ENCODE results near the gene WDR88. TPM values are rescaled to one million over a fixed set of nuclear protein-coding genes. Genes with fewer than 3 reads are reported as not detected.
A peak's percentile ranks its signal among the peaks of the same experiment; 100 is the strongest.

WDR88 gene
- total RNA-seq, 1 donor from 2014 or later: not detected

- no peak for DNase-seq (ENCODE audit: low spot score)
- ATAC-seq: no peak
Measured at GRCh38 chr19:33195645-33196347, 63.9 kb downstream of the WDR88 start.

GRCh38 chr19:33196446-33197193 lies 64.7 kb downstream of the WDR88 start:
- DNase-seq (ENCODE audit: low spot score) (no peak), ATAC-seq (no peak)

GRCh38 chr19:33197591-33198000 lies 65.7 kb downstream of the WDR88 start:
- no peak for ATAC-seq
- no peak for DNase-seq (ENCODE audit: low spot score)

GRCh38 chr19:33198169-33198568 lies 66.3 kb downstream of the WDR88 start:
- no peak for ATAC-seq
- DNase-seq (ENCODE audit: low spot score): no peak

GRCh38 chr19:33199441-33200265 lies 67.7 kb downstream of the WDR88 start:
- DNase-seq (ENCODE audit: low spot score) (no peak), ATAC-seq (no peak)

- ATAC-seq (no peak), DNase-seq (ENCODE audit: low spot score) (no peak)
Measured at GRCh38 chr19:33201473-33201872, 69.6 kb downstream of the WDR88 start.

- ATAC-seq (no peak), DNase-seq (ENCODE audit: low spot score) (no peak)
Measured at GRCh38 chr19:33201886-33202545, 70.1 kb downstream of the WDR88 start.

- ATAC-seq (no peak), DNase-seq (ENCODE audit: low spot score) (no peak)
Measured at GRCh38 chr19:33202546-33203507, 70.9 kb downstream of the WDR88 start.

- no peak for ATAC-seq
- no peak for DNase-seq (ENCODE audit: low spot score)
Measured at GRCh38 chr19:33203529-33203928, 71.6 kb downstream of the WDR88 start.

- DNase-seq (ENCODE audit: low spot score): no peak
- ATAC-seq: no peak
Measured at GRCh38 chr19:33204136-33204973, 72.4 kb downstream of the WDR88 start.

GRCh38 chr19:33205110-33205509 lies 73.2 kb downstream of the WDR88 start:
- no peak for ATAC-seq

GRCh38 chr19:33205531-33206260 lies 73.8 kb downstream of the WDR88 start:
- DNase-seq (ENCODE audit: low spot score) (no peak), ATAC-seq (no peak)

More at GRCh38 chr19:33205110-33205509, 73.2 kb downstream of the WDR88 start:
- DNase-seq (ENCODE audit: low spot score): no peak

- DNase-seq (ENCODE audit: low spot score): no peak
- ATAC-seq: no peak
Measured at GRCh38 chr19:33206261-33207039, 74.5 kb downstream of the WDR88 start.

- no peak for ATAC-seq
- DNase-seq (ENCODE audit: low spot score): no peak
Measured at GRCh38 chr19:33207040-33207620, 75.2 kb downstream of the WDR88 start.

GRCh38 chr19:33207903-33208302 lies 76.0 kb downstream of the WDR88 start:
- peak; percentile 78 for ATAC-seq
- DNase-seq (ENCODE audit: low spot score): peak; percentile 78

- ATAC-seq (no peak), DNase-seq (ENCODE audit: low spot score) (no peak)
Measured at GRCh38 chr19:33208371-33208895, 76.5 kb downstream of the WDR88 start.
